Activated gamma-delta T cell (primary cell): ENCODE measurements around the gene EI24.
"Not testable (repeated sequence)": the region's sequence is repeated elsewhere in the genome, so short reads cannot be mapped to it uniquely, and the experiment has no call there.

Source experiments
- DNase-seq: peaks from one replicate; lab custom pipeline; 2025; lab: John Stamatoyannopoulos, UW
- total RNA-seq, 2 donors: gene quantifications; one replicate each; lab custom pipeline; 2026; lab: John Stamatoyannopoulos, UW

EI24 gene
- total RNA-seq = 42.5 to 43.9 reads per million in 2 donors

DNA sequence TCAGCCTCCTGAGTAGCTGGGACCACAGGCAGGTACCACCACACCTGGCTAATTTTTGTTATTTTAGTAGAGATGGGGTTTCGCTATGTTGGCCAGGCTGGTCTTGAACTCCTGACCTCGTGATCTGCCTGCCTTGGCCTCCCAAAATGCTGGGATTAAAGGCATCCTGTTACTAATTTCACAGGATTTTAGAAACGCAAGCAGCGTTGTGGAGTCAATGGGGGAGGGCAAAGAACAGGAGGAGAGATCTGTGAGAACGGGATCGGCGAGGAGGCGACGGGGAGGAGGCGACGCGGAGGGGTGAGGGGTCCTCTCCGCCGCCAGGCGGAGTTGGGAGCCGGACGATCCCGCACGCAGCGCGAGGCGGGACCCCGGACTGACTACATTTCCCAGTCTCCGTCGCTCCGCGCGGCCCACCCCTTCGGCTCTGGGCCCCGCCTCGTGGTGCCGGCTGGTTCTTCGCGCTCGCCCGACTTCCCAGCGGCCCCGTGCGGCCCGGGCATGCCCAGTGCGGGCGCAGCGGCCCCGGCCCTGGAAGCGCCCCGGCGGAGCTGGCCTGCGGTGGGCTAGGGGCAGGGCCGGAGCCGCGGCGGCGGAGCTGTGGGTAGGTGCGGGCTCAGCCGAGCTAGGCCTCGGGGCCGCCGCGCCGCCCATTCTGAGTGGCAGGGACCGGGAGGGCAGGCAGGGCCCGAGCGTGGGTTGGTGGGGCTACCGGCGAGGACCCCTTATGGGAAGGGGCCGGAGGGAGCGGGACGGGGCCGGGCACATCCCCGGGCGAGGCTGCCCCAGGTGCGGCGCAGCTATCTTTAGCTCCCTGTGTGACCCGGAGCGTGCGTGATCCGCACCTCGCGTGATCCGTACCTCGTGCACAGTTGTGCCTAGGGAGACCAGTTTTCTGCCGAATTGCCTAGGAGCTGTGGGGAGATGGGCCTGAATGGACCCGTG is at the start of gene EI24:
EI24 (plus strand) TSS at position 508 of the 945 bp plus-strand sequence. CDS start 3,051 bp downstream, outside the sequence.
- peak; percentile 76 for DNase-seq

GRCh38 chr11:125519860-125520834 is 49.1 kb upstream of the EI24 start:
- no peak for DNase-seq

DNA sequence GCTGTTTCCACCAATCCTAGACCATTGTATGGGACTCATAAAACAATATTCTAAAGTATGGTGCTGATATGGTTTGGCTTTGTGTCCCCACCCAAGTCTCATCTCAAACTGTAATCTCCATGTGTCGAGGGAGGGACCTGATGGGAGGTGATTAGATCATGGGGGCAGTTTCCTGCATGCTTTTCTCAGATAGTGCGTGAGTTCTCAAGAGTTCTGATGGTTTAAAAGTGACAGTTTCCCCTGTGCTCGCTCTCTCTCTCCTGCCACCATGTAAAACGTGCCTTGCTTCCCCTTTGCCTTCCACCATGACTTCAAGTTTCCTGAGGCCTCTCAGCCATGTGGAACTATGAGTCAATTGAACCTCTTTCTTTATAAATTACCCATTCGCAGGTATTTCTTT is 44.0 kb upstream of the EI24 start:
- DNase-seq = no peak

DNA sequence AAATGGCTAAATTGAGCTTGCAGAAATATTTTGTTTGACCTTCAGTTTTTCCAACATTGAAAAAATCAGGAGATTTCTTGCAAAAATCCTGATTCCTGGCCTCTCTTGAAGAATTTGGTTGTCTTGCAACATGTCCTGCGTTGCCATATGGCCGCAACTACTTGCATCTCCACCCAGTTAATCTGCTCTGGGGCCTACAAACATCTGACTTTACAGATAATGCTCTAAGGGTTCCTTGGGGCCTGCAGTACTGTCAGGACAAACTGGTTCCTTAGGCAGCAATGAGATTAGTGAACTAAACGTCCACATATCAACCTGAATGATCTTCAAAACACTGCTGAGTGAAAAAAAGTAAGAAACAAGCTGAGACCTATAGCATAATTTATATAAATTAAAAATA is 36.6 kb upstream of the EI24 start:
- DNase-seq = no peak

GRCh38 chr11:125535585-125535984 is 33.7 kb upstream of the EI24 start:
- no peak for DNase-seq

GRCh38 chr11:125536834-125537233 is 32.4 kb upstream of the EI24 start:
- not testable (repeated sequence) for DNase-seq

DNA sequence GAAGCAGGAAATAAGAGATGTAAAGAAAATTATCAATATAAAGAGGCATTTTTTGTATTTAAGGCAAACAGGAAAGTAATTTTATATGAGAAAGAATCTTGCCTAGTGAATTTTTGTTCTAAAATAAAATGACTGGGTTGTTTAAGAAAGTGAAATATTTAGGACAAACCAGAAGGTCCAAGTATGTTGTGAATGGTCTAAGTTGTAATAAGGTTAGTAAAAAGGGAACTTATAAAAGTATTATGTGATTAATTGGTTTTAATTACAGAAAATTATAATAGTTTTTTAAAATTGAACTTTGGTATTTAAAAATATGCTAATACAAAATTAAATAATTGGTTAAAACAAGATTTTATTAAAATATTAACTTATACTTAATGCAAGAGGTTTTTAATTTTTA is 26.6 kb upstream of the EI24 start:
- no peak for DNase-seq

DNA sequence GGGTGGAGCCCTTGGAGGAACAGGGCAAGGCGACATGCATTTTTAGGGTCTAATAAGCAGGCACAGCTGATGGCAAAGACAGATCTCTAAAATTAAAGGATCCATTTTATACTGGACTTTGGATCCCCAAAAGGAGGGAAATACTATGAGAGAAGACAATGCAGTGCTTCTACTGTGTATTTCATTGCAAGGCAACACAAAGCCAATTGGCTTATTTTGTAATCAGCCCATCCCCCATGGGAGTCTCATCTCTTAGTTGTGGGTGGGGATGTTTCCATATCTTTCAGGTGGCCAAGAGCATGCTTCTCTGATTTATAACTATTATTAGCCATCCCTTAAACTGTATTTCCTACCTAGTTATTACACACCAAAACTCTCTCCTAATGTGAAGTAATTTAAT is 18.5 kb upstream of the EI24 start:
- DNase-seq = no peak

GRCh38 chr11:125551835-125552342 is 17.4 kb upstream of the EI24 start:
- DNase-seq = no peak

GRCh38 chr11:125552927-125553326 is 16.4 kb upstream of the EI24 start:
- DNase-seq = no peak

DNA sequence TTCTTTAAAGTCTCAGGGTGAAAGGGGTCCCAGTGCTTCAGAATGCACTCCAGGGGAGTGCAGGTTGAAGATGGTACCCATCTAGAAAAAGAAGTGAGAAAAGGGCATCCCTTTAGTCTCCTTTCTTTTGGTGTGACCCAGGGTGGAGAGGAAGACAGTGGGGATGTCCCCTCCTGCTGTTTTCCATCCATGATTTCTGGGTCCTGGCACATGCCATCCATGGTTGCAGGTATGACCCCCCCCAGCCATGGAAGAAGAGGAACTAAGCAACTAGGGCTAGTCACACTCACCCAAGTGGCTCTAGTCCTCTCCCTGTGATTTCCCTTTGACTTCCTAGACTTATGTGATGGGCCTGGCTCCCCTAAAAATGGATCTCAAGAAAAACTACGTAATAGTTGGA is 15.9 kb upstream of the EI24 start:
- DNase-seq = no peak

- DNase-seq = no peak
Observed at GRCh38 chr11:125554038-125554437, 15.2 kb upstream of the EI24 start.

DNA sequence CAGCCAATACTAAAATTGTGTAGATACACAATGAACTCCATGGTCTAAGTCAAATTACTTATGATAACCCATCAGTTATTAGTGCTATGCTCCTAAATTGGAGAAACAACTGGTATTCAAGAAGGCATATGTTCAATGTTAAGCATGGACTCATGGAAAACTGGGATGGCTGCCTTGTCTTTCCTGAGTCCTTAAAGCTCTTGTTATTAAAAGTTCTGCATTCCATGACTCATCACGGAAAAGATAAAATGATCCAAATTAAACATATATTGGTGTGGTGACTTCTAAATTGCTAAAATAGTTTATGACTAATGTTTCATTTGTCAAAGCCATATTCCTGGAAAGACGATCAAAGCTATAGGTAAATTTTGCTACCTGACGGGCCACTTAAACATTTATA is 9.4 kb upstream of the EI24 start:
- no peak for DNase-seq

GRCh38 chr11:125561924-125562323 is 7.4 kb upstream of the EI24 start:
- no peak for DNase-seq

- DNase-seq = no peak
Observed at GRCh38 chr11:125562430-125562829, 6.8 kb upstream of the EI24 start.

- no peak for DNase-seq
Observed at GRCh38 chr11:125564357-125564756, 4.9 kb upstream of the EI24 start.

- no peak for DNase-seq
Observed at GRCh38 chr11:125566235-125566634, 3.0 kb upstream of the EI24 start.

GRCh38 chr11:125569915-125570621 is 791 bp downstream of the EI24 start:
- no peak for DNase-seq

GRCh38 chr11:125570952-125571351 is 1.7 kb downstream of the EI24 start:
- DNase-seq = no peak

DNA sequence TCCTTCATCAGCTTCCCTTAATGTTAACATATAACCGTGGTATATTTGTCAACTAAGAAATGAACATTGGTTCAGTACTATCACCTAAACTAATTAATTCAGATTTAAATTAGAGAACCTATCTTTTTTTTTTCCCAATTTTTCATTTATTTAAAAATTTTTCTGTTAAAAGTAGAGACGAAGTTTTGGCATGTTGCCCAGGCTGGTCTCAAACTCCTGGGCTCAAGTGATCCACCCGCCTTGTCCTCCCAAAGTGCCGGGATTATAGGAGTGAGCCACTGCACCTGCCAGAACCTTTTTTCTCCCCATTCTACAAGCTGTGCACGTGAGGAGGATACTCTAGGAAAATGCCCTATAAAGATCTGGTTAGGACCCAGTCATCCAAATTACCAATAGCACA is 3.6 kb downstream of the EI24 start:
- no peak for DNase-seq

- DNase-seq = not testable (repeated sequence)
Observed at GRCh38 chr11:125577181-125577580, 7.9 kb downstream of the EI24 start.

- no peak for DNase-seq
Observed at GRCh38 chr11:125578783-125579182, 9.5 kb downstream of the EI24 start.
